ENCODE results near the gene SRSF12.
"Not testable (repeated sequence)": the region's sequence is repeated elsewhere in the genome, so short reads cannot be mapped to it uniquely, and the experiment has no call there.

The SRSF12 gene

DNA sequence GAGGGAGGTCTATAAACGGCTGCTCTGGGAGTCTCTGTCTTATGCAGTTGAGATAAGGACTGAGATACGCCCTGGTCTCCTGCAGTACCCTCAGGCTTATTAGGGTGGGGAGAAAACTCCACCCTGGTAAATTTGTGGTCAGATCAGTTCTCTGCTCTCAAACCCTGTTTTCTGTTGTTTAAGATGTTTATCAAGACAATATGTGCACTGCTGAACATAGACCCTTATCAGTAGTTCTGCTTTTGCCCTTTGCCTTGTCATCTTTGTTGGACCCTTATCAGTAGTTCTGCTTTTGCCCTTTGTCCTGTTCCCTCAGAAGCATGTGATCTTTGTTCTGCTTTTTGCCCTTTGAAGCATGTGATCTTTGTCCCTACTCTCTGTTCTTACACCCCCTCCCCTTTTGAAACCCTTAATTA is 10.4 kb upstream of the SRSF12 start:
- H3K4me1 ChIP-seq (ENCODE audit: control insufficient read depth in 5 of 5, insufficient read depth in 5 of 5, low read length in 5 of 5); H3K27me3 ChIP-seq (ENCODE audit: control insufficient read depth in 5 of 5, insufficient read depth in 4 of 5, low read length in 5 of 5); H3K9ac ChIP-seq (ENCODE audit: low read length in 5 of 5); H3K27ac ChIP-seq (ENCODE audit: low read depth, low read length); H3K9me3 ChIP-seq (ENCODE audit: control insufficient read depth in 5 of 5, low read length in 5 of 5); H3K4me3 ChIP-seq (ENCODE audit: low read depth in 1 of 5, low read length in 5 of 5); H3K36me3 ChIP-seq (ENCODE audit: control insufficient read depth in 5 of 5, insufficient read depth in 5 of 5, low read length in 5 of 5): not testable (repeated sequence)

DNA sequence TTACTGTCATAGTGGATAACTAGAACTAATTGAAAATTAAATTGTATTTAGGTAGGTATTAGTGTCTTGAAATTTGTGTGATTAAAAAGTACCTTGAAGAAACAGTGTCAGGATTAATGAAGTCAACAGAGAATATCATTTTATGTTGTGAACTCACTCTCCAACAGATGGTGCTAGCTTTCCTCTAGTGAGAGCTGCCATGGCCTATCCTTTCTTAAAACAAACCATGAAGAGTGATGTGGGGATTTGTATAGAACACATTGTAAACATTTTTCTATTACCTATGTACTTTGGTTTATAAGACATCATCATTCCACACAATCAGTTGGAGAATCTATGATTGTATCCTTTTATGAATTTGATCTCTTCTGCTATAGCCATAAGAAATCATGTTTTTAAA is 4.8 kb upstream of the SRSF12 start:
- no peak overlapping the region for H3K4me3 ChIP-seq (ENCODE audit: low read depth in 1 of 5, low read length in 5 of 5)
- no peaks in the 10 kb centered on the region for H3K27me3 ChIP-seq (ENCODE audit: control insufficient read depth in 5 of 5, insufficient read depth in 4 of 5, low read length in 5 of 5)
- H3K4me1 ChIP-seq (ENCODE audit: control insufficient read depth in 5 of 5, insufficient read depth in 5 of 5, low read length in 5 of 5) = peaks cover 0 to 5% (median 3%) of the 10 kb centered on the region in 5 donors
- H3K9ac ChIP-seq (ENCODE audit: low read length in 5 of 5) = no peak overlapping the region
- no peaks in the 10 kb centered on the region for H3K36me3 ChIP-seq (ENCODE audit: control insufficient read depth in 5 of 5, insufficient read depth in 5 of 5, low read length in 5 of 5)
- no peak overlapping the region for H3K27ac ChIP-seq (ENCODE audit: low read depth, low read length)
- H3K9me3 ChIP-seq (ENCODE audit: control insufficient read depth in 5 of 5, low read length in 5 of 5) = no peaks in the 10 kb centered on the region

DNA sequence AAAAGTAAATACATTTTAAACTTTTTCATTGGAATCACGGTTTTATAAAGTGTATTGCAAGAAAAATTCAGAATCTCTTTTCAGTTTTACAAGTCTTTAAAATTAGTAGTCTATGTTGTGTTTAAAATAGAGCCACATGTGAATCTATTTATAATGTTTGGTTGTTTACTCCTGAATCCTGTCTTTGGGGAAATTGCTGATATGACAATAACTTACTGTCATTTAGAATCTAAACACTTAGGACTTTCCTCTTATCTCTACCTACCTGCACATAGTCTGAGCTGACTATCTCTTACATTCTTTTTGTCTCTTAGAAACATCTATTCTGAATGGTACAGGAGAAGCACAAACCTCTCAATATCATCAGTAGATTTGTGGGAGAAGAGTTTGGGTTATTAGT is 4.1 kb upstream of the SRSF12 start:
- H3K36me3 ChIP-seq (ENCODE audit: control insufficient read depth in 5 of 5, insufficient read depth in 5 of 5, low read length in 5 of 5) = no peaks in the 10 kb centered on the region
- no peaks in the 10 kb centered on the region for H3K9me3 ChIP-seq (ENCODE audit: control insufficient read depth in 5 of 5, low read length in 5 of 5)
- H3K27ac ChIP-seq (ENCODE audit: low read depth, low read length) = no peak overlapping the region
- no peaks in the 10 kb centered on the region for H3K27me3 ChIP-seq (ENCODE audit: control insufficient read depth in 5 of 5, insufficient read depth in 4 of 5, low read length in 5 of 5)
- peaks cover 0 to 12% (median 5%) of the 10 kb centered on the region in 5 donors for H3K4me1 ChIP-seq (ENCODE audit: control insufficient read depth in 5 of 5, insufficient read depth in 5 of 5, low read length in 5 of 5)
- H3K4me3 ChIP-seq (ENCODE audit: low read depth in 1 of 5, low read length in 5 of 5) = no peak overlapping the region
- no peak overlapping the region for H3K9ac ChIP-seq (ENCODE audit: low read length in 5 of 5)

GRCh38 chr6:89120371-89120770 is 2.5 kb upstream of the SRSF12 start:
- no peaks in the 10 kb centered on the region for H3K36me3 ChIP-seq (ENCODE audit: control insufficient read depth in 5 of 5, insufficient read depth in 5 of 5, low read length in 5 of 5)
- no peak overlapping the region for H3K9ac ChIP-seq (ENCODE audit: low read length in 5 of 5)
- H3K9me3 ChIP-seq (ENCODE audit: control insufficient read depth in 5 of 5, low read length in 5 of 5) = no peaks in the 10 kb centered on the region
- H3K27ac ChIP-seq (ENCODE audit: low read depth, low read length) = no peak overlapping the region
- peaks cover 0 to 15% (median 7%) of the 10 kb centered on the region in 5 donors for H3K4me1 ChIP-seq (ENCODE audit: control insufficient read depth in 5 of 5, insufficient read depth in 5 of 5, low read length in 5 of 5)
- H3K4me3 ChIP-seq (ENCODE audit: low read depth in 1 of 5, low read length in 5 of 5) = no peak overlapping the region
- no peaks in the 10 kb centered on the region for H3K27me3 ChIP-seq (ENCODE audit: control insufficient read depth in 5 of 5, insufficient read depth in 4 of 5, low read length in 5 of 5)

GRCh38 chr6:89118931-89119330 is 1.1 kb upstream of the SRSF12 start:
- Histone ChIP-seq H3K27ac (ENCODE audit: low read depth, low read length) (no peak overlapping the region), H3K4me3 (ENCODE audit: low read depth in 1 of 5, low read length in 5 of 5) (no peak overlapping the region), H3K36me3 (ENCODE audit: control insufficient read depth in 5 of 5, insufficient read depth in 5 of 5, low read length in 5 of 5) (no peaks in the 10 kb centered on the region), H3K4me1 (ENCODE audit: control insufficient read depth in 5 of 5, insufficient read depth in 5 of 5, low read length in 5 of 5) (peaks cover 0 to 15% (median 7%) of the 10 kb centered on the region in 5 donors), H3K9me3 (ENCODE audit: control insufficient read depth in 5 of 5, low read length in 5 of 5) (no peaks in the 10 kb centered on the region), H3K27me3 (ENCODE audit: control insufficient read depth in 5 of 5, insufficient read depth in 4 of 5, low read length in 5 of 5) (no peaks in the 10 kb centered on the region), H3K9ac (ENCODE audit: low read length in 5 of 5) (no peak overlapping the region)

DNA sequence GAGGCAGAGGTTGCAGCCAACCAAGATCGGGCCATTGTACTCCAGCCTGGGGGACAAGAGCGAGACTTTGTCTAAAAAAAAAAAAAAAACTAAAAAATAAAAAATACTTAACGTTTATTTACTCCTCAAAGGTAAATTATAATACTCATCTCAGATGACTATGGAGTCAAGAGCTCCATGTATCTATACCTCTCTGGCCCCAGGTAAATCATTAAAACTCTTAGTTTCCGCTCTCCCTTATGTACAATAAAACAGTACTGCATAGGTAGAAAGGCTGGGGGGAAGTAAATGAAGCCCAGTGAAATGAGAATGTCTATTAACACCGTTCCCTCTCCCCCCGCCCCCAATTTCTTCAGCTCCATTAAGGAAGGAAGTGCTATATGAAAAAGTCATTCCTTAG is 1.2 kb downstream of the SRSF12 start:
- H3K27ac ChIP-seq (ENCODE audit: low read depth, low read length) = no peak overlapping the region
- peaks cover 0 to 15% (median 7%) of the 10 kb centered on the region in 5 donors for H3K4me1 ChIP-seq (ENCODE audit: control insufficient read depth in 5 of 5, insufficient read depth in 5 of 5, low read length in 5 of 5)
- peak overlapping the region in 4 of 5 donors; percentile 64 to 80 (median 70) for H3K4me3 ChIP-seq (ENCODE audit: low read depth in 1 of 5, low read length in 5 of 5)
- no peaks in the 10 kb centered on the region for H3K9me3 ChIP-seq (ENCODE audit: control insufficient read depth in 5 of 5, low read length in 5 of 5)
- no peaks in the 10 kb centered on the region for H3K36me3 ChIP-seq (ENCODE audit: control insufficient read depth in 5 of 5, insufficient read depth in 5 of 5, low read length in 5 of 5)
- peak overlapping the region in 1 of 5 donors; percentile 47 for H3K9ac ChIP-seq (ENCODE audit: low read length in 5 of 5)
- no peaks in the 10 kb centered on the region for H3K27me3 ChIP-seq (ENCODE audit: control insufficient read depth in 5 of 5, insufficient read depth in 4 of 5, low read length in 5 of 5)

GRCh38 chr6:89111933-89112332 is 5.9 kb downstream of the SRSF12 start:
- no peak overlapping the region for H3K9ac ChIP-seq (ENCODE audit: low read length in 5 of 5)
- H3K27me3 ChIP-seq (ENCODE audit: control insufficient read depth in 5 of 5, insufficient read depth in 4 of 5, low read length in 5 of 5) = no peaks in the 10 kb centered on the region
- H3K4me3 ChIP-seq (ENCODE audit: low read depth in 1 of 5, low read length in 5 of 5) = no peak overlapping the region
- no peak overlapping the region for H3K27ac ChIP-seq (ENCODE audit: low read depth, low read length)
- no peaks in the 10 kb centered on the region for H3K9me3 ChIP-seq (ENCODE audit: control insufficient read depth in 5 of 5, low read length in 5 of 5)
- no peaks in the 10 kb centered on the region for H3K36me3 ChIP-seq (ENCODE audit: control insufficient read depth in 5 of 5, insufficient read depth in 5 of 5, low read length in 5 of 5)
- peaks cover 0 to 3% (median 2%) of the 10 kb centered on the region in 5 donors for H3K4me1 ChIP-seq (ENCODE audit: control insufficient read depth in 5 of 5, insufficient read depth in 5 of 5, low read length in 5 of 5)

- Histone ChIP-seq H3K27me3 (ENCODE audit: control insufficient read depth in 5 of 5, insufficient read depth in 4 of 5, low read length in 5 of 5) (no peaks in the 10 kb centered on the region), H3K4me3 (ENCODE audit: low read depth in 1 of 5, low read length in 5 of 5) (no peak overlapping the region), H3K9me3 (ENCODE audit: control insufficient read depth in 5 of 5, low read length in 5 of 5) (no peaks in the 10 kb centered on the region), H3K27ac (ENCODE audit: low read depth, low read length) (no peak overlapping the region), H3K4me1 (ENCODE audit: control insufficient read depth in 5 of 5, insufficient read depth in 5 of 5, low read length in 5 of 5) (no peaks in the 10 kb centered on the region), H3K36me3 (ENCODE audit: control insufficient read depth in 5 of 5, insufficient read depth in 5 of 5, low read length in 5 of 5) (no peaks in the 10 kb centered on the region), H3K9ac (ENCODE audit: low read length in 5 of 5) (no peak overlapping the region)
Observed at GRCh38 chr6:89110284-89110683, 7.6 kb downstream of the SRSF12 start.

- Histone ChIP-seq H3K27ac (ENCODE audit: low read depth, low read length) (no peak overlapping the region), H3K9me3 (ENCODE audit: control insufficient read depth in 5 of 5, low read length in 5 of 5) (no peaks in the 10 kb centered on the region), H3K36me3 (ENCODE audit: control insufficient read depth in 5 of 5, insufficient read depth in 5 of 5, low read length in 5 of 5) (no peaks in the 10 kb centered on the region), H3K4me1 (ENCODE audit: control insufficient read depth in 5 of 5, insufficient read depth in 5 of 5, low read length in 5 of 5) (no peaks in the 10 kb centered on the region), H3K4me3 (ENCODE audit: low read depth in 1 of 5, low read length in 5 of 5) (no peak overlapping the region), H3K9ac (ENCODE audit: low read length in 5 of 5) (no peak overlapping the region), H3K27me3 (ENCODE audit: control insufficient read depth in 5 of 5, insufficient read depth in 4 of 5, low read length in 5 of 5) (no peaks in the 10 kb centered on the region)
Observed at GRCh38 chr6:89100114-89100513, 17.8 kb downstream of the SRSF12 start.

DNA sequence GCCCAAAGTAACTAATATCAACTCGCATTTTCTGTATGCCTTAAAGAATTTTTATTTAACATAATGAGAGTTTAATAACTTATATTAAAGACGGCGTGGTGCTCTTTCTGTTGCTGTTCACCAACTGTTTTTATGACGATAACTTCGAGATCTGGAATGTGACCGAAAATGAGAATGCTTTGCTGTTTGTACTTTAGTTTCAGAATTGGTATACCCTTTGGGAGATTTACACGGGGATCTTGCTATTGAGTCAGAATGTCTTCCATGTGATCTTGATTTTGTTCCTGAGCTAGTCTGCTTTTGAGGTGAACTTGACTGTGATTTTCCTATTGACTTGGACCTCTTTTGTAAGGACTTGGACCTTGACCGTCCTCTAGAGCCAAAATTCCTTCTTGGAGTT is 19.4 kb downstream of the SRSF12 start:
- H3K4me1 ChIP-seq (ENCODE audit: control insufficient read depth in 5 of 5, insufficient read depth in 5 of 5, low read length in 5 of 5) = no peaks in the 10 kb centered on the region
- H3K36me3 ChIP-seq (ENCODE audit: control insufficient read depth in 5 of 5, insufficient read depth in 5 of 5, low read length in 5 of 5) = no peaks in the 10 kb centered on the region
- H3K9ac ChIP-seq (ENCODE audit: low read length in 5 of 5) = no peak overlapping the region
- H3K9me3 ChIP-seq (ENCODE audit: control insufficient read depth in 5 of 5, low read length in 5 of 5) = no peaks in the 10 kb centered on the region
- H3K4me3 ChIP-seq (ENCODE audit: low read depth in 1 of 5, low read length in 5 of 5) = no peak overlapping the region
- no peak overlapping the region for H3K27ac ChIP-seq (ENCODE audit: low read depth, low read length)
- H3K27me3 ChIP-seq (ENCODE audit: control insufficient read depth in 5 of 5, insufficient read depth in 4 of 5, low read length in 5 of 5) = no peaks in the 10 kb centered on the region

DNA sequence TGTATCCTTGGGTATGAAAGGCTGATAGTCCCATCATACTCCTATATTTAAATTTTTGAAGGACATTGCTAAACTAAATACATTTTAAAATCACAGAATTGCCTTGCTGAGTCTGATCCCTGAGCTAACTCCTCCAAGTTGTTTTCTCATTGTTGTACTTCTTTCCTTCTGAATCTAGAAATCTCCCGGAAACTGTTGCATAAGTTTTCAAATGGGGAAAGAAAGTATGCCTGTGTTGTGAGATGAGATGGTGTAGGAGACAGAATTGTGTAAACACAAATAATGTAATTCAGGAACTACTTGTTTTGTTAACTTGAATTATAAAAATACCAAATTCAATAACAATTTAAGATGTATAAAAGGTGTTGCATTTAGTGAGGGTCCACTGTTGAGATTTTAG is 30.0 kb downstream of the SRSF12 start:
- Histone ChIP-seq H3K4me1 (ENCODE audit: control insufficient read depth in 5 of 5, insufficient read depth in 5 of 5, low read length in 5 of 5) (peaks cover 2 to 28% (median 21%) of the 10 kb centered on the region in 5 donors), H3K36me3 (ENCODE audit: control insufficient read depth in 5 of 5, insufficient read depth in 5 of 5, low read length in 5 of 5) (peaks cover 20 to 31% (median 26%) of the 10 kb centered on the region in 5 donors), H3K9ac (ENCODE audit: low read length in 5 of 5) (no peak overlapping the region), H3K4me3 (ENCODE audit: low read depth in 1 of 5, low read length in 5 of 5) (no peak overlapping the region), H3K9me3 (ENCODE audit: control insufficient read depth in 5 of 5, low read length in 5 of 5) (no peaks in the 10 kb centered on the region), H3K27me3 (ENCODE audit: control insufficient read depth in 5 of 5, insufficient read depth in 4 of 5, low read length in 5 of 5) (no peaks in the 10 kb centered on the region), H3K27ac (ENCODE audit: low read depth, low read length) (no peak overlapping the region)

Data from subcutaneous abdominal adipose tissue (tissue), 5 donors.